Naive thymus-derived CD4-positive, alpha-beta T cell (primary cell): Measurements from ENCODE around the gene OSBPL10. TPM values are rescaled to one million over a fixed set of nuclear protein-coding genes. Genes with fewer than 3 reads are reported as not detected.
"Not testable (repeated sequence)": the region's sequence is repeated elsewhere in the genome, so short reads cannot be mapped to it uniquely, and the experiment has no call there.

Source experiments
- ATAC-seq: fragments of 150-1000 bp; cut with Tn5 transposase; 2 replicates; pipeline ENCODE4 v1.10.0; 2021; ENCODE audit warnings: mild to moderate bottlenecking, moderate library complexity
- CTCF ChIA-PET: fragments of 350-600 bp; sonication (Branson Sonifier 250); formaldehyde crosslinking; loops from one replicate; lab custom pipeline; 2021; ENCODE audit warnings: antibody characterized with exemption; lab: Charles Lee
- POLR2A ChIA-PET: fragments of 350-600 bp; sonication (Branson Sonifier 250); formaldehyde crosslinking; loops from one replicate; lab custom pipeline; 2021; ENCODE audit warnings: antibody characterized with exemption, inconsistent platforms; lab: Charles Lee
- DNase-seq, 9 donors: peaks; one replicate each; pipeline versions ENCODE4 v3.0.0 to v3.0.0-alpha.2; 2020 to 2022; ENCODE audit warnings: mixed read lengths in 1 of 9
- H3K27ac ChIP-seq: one replicate; pipeline ENCODE4 v1.7.0; 2013; ENCODE audit warnings: mild to moderate bottlenecking, low read depth, low read length, moderate library complexity
- H3K27me3 ChIP-seq, 2 donors: one replicate each; pipeline ENCODE4 v1.7.0; 2013; ENCODE audit warnings: low read length in 2 of 2, mild to moderate bottlenecking in 2 of 2, moderate library complexity in 2 of 2; ENCODE audit not compliant: control insufficient read depth in 2 of 2, insufficient read depth in 2 of 2
- H3K36me3 ChIP-seq, 3 experiments: 1 replicate in 2 of 3; 2 replicates in 1 of 3; pipeline ENCODE4 v1.7.0; 2013; ENCODE audit warnings: low read length in 3 of 3, mild to moderate bottlenecking in 3 of 3, moderate library complexity in 1 of 3; ENCODE audit not compliant: insufficient read depth in 3 of 3, control insufficient read depth in 2 of 3
- H3K4me1 ChIP-seq, 2 donors: one replicate each; pipeline ENCODE4 v1.7.0; 2013; ENCODE audit warnings: low read length in 2 of 2, mild to moderate bottlenecking in 2 of 2, moderate library complexity in 1 of 2; ENCODE audit not compliant: control insufficient read depth in 2 of 2, insufficient read depth in 2 of 2
- H3K4me3 ChIP-seq: 2 replicates; pipeline ENCODE4 v1.7.0; 2013; ENCODE audit warnings: mild to moderate bottlenecking, low read length
- H3K9me3 ChIP-seq, 3 experiments: 1 replicate in 2 of 3; 2 replicates in 1 of 3; pipeline ENCODE4 v1.7.0; 2013; ENCODE audit warnings: low read length in 3 of 3; ENCODE audit not compliant: control insufficient read depth in 2 of 3
- H3K27ac Mint-ChIP-seq, 9 donors: one replicate each; pipeline ENCODE4 v1.8.0; 2020 to 2022; ENCODE audit warnings: mixed read lengths in 9 of 9, mild to moderate bottlenecking in 8 of 9, moderate library complexity in 5 of 9, inconsistent platforms in 2 of 9
- H3K27me3 Mint-ChIP-seq, 5 donors: one replicate each; pipeline ENCODE4 v1.8.0; 2021 to 2022; ENCODE audit warnings: mixed read lengths in 5 of 5, mild to moderate bottlenecking in 1 of 5
- H3K36me3 Mint-ChIP-seq, 5 donors: one replicate each; pipeline ENCODE4 v1.8.0; 2020 to 2022; ENCODE audit warnings: mixed read lengths in 5 of 5, mild to moderate bottlenecking in 3 of 5, inconsistent platforms in 1 of 5
- H3K4me1 Mint-ChIP-seq, 7 donors: one replicate each; pipeline ENCODE4 v1.8.0; 2020 to 2022; ENCODE audit warnings: mixed read lengths in 7 of 7, mild to moderate bottlenecking in 3 of 7, inconsistent platforms in 1 of 7
- H3K4me3 Mint-ChIP-seq, 10 donors: one replicate each; pipeline ENCODE4 v1.8.0; 2020 to 2022; ENCODE audit warnings: mild to moderate bottlenecking in 10 of 10, mixed read lengths in 10 of 10, moderate library complexity in 6 of 10, inconsistent platforms in 2 of 10
- H3K9me3 Mint-ChIP-seq, 11 donors: one replicate each; pipeline ENCODE4 v1.8.0; 2020 to 2022; ENCODE audit warnings: mixed read lengths in 11 of 11, mild to moderate bottlenecking in 4 of 11, inconsistent platforms in 1 of 11, moderate library complexity in 1 of 11
- intact Hi-C, 2 donors: fragments of 100-400 bp; cut with micrococcal nuclease; formaldehyde crosslinking; loops; one replicate each; pipeline ENCODE4 v1.15.1; 2023
- polyA plus RNA-seq, 2 donors: library from polyadenylated mRNA; unstranded; fragments of 300-500 nt; fragmentation: Illumina TruSeq; gene quantifications; one replicate each; pipeline ENCODE4 v1.2.3, GENCODE V29; 2021
- total RNA-seq, 6 experiments: library from RNA in 5 of 6; stranded (reverse) in 5 of 6; gene quantifications; 1 replicate in 5 of 6; 2 replicates in 1 of 6; pipeline ENCODE4 v1.2.3 and lab custom pipeline; 2021 to 2026

Gene OSBPL10
- total and polyA plus RNA-seq, 7 experiments from 2014 or later = 0.15 to 6.8 (median 0.59) TPM

GRCh38 chr3:31876331-31876730, 104.7 kb downstream of the OSBPL10 start:
- Histone ChIP-seq H3K27ac (no peak overlapping the region), H3K9me3 (no peaks in the 10 kb centered on the region), H3K36me3 (no peaks in the 10 kb centered on the region), H3K27me3 (no peaks in the 10 kb centered on the region), H3K4me3 (no peak overlapping the region), H3K4me1 (no peaks in the 10 kb centered on the region)
- Mint-ChIP-seq H3K27me3 (no peaks in the 10 kb centered on the region), H3K4me1 (no peaks in the 10 kb centered on the region), H3K9me3 (peaks cover 0 to 3% (median 0%) of the 10 kb centered on the region in 11 donors), H3K27ac (no peak overlapping the region), H3K36me3 (peaks cover 0 to 3% (median 0%) of the 10 kb centered on the region in 5 donors), H3K4me3 (no peak overlapping the region)
- ChIA-PET CTCF (no interaction called here), POLR2A (no interaction called here)
- DNase-seq (no peak), ATAC-seq (no peak)
- intact Hi-C loops = no loop called here

GRCh38 chr3:31875437-31875836, 105.6 kb downstream of the OSBPL10 start:
- DNase-seq (no peak), ATAC-seq (no peak)
- no peak overlapping the region for H3K27ac Mint-ChIP-seq
- H3K9me3 ChIP-seq = no peaks in the 10 kb centered on the region
- H3K4me3 Mint-ChIP-seq = no peak overlapping the region
- H3K4me1 Mint-ChIP-seq = no peaks in the 10 kb centered on the region
- H3K27me3 Mint-ChIP-seq = no peaks in the 10 kb centered on the region
- ChIA-PET POLR2A (no interaction called here), CTCF (no interaction called here)
- intact Hi-C loops = no loop called here
- no peak overlapping the region for H3K27ac ChIP-seq
- no peak overlapping the region for H3K4me3 ChIP-seq
- no peaks in the 10 kb centered on the region for H3K27me3 ChIP-seq
- no peaks in the 10 kb centered on the region for H3K36me3 ChIP-seq
- peaks cover 0 to 3% (median 0%) of the 10 kb centered on the region in 11 donors for H3K9me3 Mint-ChIP-seq
- H3K36me3 Mint-ChIP-seq = no peaks in the 10 kb centered on the region
- no peaks in the 10 kb centered on the region for H3K4me1 ChIP-seq

GRCh38 chr3:31873254-31873820, 107.7 kb downstream of the OSBPL10 start:
- POLR2A ChIA-PET = no interaction called here
- ATAC-seq = no peak
- Histone ChIP-seq H3K36me3 (no peaks in the 10 kb centered on the region), H3K4me1 (no peaks in the 10 kb centered on the region), H3K27me3 (no peaks in the 10 kb centered on the region), H3K9me3 (no peaks in the 10 kb centered on the region), H3K4me3 (no peak overlapping the region), H3K27ac (no peak overlapping the region)
- Mint-ChIP-seq H3K9me3 (peaks cover 0 to 3% (median 0%) of the 10 kb centered on the region in 11 donors), H3K27ac (no peak overlapping the region), H3K4me1 (no peaks in the 10 kb centered on the region), H3K27me3 (no peaks in the 10 kb centered on the region), H3K4me3 (no peak overlapping the region), H3K36me3 (no peaks in the 10 kb centered on the region)
- intact Hi-C loops = no loop called here
- DNase-seq = no peak
- CTCF ChIA-PET = no interaction called here

- CTCF ChIA-PET = no interaction called here
- no peaks in the 10 kb centered on the region for H3K4me1 Mint-ChIP-seq
- POLR2A ChIA-PET = interaction anchor here (0.7 kb wide), 1 partner anchor 11 kb away, joined by 4 read pairs; no protein-coding TSS in a partner anchor
Measured at GRCh38 chr3:31871939-31872507, 109.0 kb downstream of the OSBPL10 start.

GRCh38 chr3:31870111-31870510, 111.0 kb downstream of the OSBPL10 start:
- CTCF ChIA-PET, DNase-seq, H3K4me3 ChIP-seq, H3K4me1 Mint-ChIP-seq, H3K27me3 Mint-ChIP-seq, H3K36me3 ChIP-seq, H3K9me3 ChIP-seq, H3K27ac Mint-ChIP-seq, H3K27me3 ChIP-seq, H3K4me1 ChIP-seq, POLR2A ChIA-PET, H3K27ac ChIP-seq, ATAC-seq, H3K9me3 Mint-ChIP-seq, intact Hi-C loops, H3K4me3 Mint-ChIP-seq, H3K36me3 Mint-ChIP-seq: not testable (repeated sequence)

More at GRCh38 chr3:31871939-31872507, 109.0 kb downstream of the OSBPL10 start:
- H3K4me3 ChIP-seq = no peak overlapping the region
- DNase-seq = no peak
- intact Hi-C loops = no loop called here
- Mint-ChIP-seq H3K36me3 (no peaks in the 10 kb centered on the region), H3K27ac (peak overlapping the region in 1 of 9 donors; percentile 2), H3K27me3 (no peaks in the 10 kb centered on the region), H3K4me3 (no peak overlapping the region), H3K9me3 (peaks cover 0 to 3% (median 0%) of the 10 kb centered on the region in 11 donors)
- no peaks in the 10 kb centered on the region for H3K36me3 ChIP-seq
- no peaks in the 10 kb centered on the region for H3K9me3 ChIP-seq
- no peak overlapping the region for H3K27ac ChIP-seq
- ATAC-seq = no peak
- no peaks in the 10 kb centered on the region for H3K4me1 ChIP-seq
- H3K27me3 ChIP-seq = no peaks in the 10 kb centered on the region

GRCh38 chr3:31868236-31868635, 112.8 kb downstream of the OSBPL10 start:
- Mint-ChIP-seq H3K9me3 (peaks cover 0 to 3% (median 0%) of the 10 kb centered on the region in 11 donors), H3K27ac (no peak overlapping the region), H3K4me1 (no peaks in the 10 kb centered on the region), H3K36me3 (no peaks in the 10 kb centered on the region), H3K4me3 (no peak overlapping the region), H3K27me3 (no peaks in the 10 kb centered on the region)
- Histone ChIP-seq H3K27me3 (no peaks in the 10 kb centered on the region), H3K4me1 (no peaks in the 10 kb centered on the region), H3K4me3 (no peak overlapping the region), H3K27ac (no peak overlapping the region), H3K36me3 (no peaks in the 10 kb centered on the region), H3K9me3 (no peaks in the 10 kb centered on the region)
- DNase-seq = no peak
- intact Hi-C loops = no loop called here
- ATAC-seq = no peak
- ChIA-PET POLR2A (no interaction called here), CTCF (no interaction called here)
